G401.6 (cell line): Measurements from ENCODE around the gene CXCL6.

Experiments used
- FAIRE-seq: peaks from 2 replicates; lab custom pipeline; 2012; peaks lifted over from hg19 to GRCh38; lab: Jason Lieb, UNC

The CXCL6 gene

DNA sequence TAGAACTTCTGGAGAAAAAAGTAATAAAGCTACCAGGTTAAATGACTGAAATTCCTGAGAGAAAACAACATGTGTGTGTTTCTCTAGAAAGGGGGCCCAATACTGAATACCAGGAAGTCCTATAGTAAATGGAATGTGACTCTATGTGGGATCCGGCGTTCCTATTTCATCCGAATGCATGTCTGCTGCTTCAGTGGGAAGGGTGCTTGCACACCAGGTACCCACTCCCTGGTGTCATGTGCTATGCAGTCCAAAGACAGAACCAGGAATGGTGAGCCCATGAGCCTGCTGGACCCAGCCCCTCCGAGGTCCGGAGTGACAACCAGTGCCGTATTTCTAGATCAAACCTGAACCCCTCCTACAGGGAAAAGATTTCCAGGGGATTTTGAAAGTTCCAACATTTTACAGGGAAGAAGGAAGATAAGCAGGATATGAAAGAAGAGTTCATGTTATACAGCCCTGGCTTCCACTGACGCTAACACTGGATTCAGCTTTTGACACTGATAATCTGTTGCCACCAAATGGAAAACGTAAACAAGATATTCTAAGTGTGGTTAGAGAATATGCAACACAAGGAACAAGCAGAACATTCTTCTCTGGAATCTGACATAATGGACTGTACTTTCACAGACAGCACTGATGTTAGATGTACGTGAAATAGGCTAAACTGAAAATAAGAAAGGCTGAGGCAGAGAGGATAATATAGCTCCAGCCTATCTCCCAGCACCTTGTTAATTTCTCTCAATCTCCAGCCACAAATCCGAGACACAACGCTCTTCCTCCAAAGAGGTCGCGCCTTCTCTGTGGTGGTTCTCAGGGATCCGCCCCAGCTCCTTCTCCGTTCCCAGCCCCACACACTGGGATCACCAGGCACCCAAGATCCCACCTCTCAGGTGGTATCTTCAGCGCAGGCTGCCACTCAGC is 32.0 kb downstream of the CXCL6 start:
- FAIRE-seq: no peak

DNA sequence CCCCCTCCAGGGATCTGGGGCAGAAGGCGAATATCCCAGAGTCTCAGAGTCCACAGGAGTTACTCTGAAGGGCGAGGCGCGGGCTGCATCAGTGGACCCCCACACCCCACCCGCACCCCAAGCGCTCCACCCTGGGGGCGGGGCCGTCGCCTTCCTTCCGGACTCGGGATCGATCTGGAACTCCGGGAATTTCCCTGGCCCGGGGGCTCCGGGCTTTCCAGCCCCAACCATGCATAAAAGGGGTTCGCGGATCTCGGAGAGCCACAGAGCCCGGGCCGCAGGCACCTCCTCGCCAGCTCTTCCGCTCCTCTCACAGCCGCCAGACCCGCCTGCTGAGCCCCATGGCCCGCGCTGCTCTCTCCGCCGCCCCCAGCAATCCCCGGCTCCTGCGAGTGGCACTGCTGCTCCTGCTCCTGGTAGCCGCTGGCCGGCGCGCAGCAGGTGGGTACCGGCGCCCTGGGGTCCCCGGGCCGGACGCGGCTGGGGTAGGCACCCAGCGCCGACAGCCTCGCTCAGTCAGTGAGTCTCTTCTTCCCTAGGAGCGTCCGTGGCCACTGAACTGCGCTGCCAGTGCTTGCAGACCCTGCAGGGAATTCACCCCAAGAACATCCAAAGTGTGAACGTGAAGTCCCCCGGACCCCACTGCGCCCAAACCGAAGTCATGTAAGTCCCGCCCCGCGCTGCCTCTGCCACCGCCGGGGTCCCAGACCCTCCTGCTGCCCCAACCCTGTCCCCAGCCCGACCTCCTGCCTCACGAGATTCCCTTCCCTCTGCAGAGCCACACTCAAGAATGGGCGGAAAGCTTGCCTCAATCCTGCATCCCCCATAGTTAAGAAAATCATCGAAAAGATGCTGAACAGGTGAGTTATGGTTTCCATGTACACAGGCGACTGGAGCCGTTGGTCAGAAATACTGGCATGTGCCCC is 32.9 kb downstream of the CXCL6 start, which contains the start of gene CXCL1:
Gene CXCL1, plus strand, starts transcription at position 264 of the 926 bp plus-strand sequence. Its CDS starts 78 bp downstream, at position 342.
- no peak for FAIRE-seq

DNA sequence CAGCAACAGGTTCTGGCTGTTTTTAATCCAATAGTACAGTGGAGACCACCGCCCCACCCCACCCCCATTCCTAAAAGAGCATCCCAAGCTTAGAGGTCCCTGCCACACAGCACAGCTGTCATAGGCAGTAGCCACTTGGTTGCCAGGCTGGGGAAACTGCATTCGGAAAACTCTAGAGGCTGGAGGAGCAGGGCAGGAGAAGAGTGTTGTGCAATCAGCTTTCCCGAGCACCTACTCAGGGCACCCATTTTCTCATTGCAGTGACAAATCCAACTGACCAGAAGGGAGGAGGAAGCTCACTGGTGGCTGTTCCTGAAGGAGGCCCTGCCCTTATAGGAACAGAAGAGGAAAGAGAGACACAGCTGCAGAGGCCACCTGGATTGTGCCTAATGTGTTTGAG is 33.8 kb downstream of the CXCL6 start:
- FAIRE-seq: no peak

DNA sequence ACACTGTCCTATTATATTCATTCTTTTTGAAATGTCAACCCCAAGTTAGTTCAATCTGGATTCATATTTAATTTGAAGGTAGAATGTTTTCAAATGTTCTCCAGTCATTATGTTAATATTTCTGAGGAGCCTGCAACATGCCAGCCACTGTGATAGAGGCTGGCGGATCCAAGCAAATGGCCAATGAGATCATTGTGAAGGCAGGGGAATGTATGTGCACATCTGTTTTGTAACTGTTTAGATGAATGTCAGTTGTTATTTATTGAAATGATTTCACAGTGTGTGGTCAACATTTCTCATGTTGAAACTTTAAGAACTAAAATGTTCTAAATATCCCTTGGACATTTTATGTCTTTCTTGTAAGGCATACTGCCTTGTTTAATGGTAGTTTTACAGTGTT is 34.3 kb downstream of the CXCL6 start:
- FAIRE-seq: no peak

DNA sequence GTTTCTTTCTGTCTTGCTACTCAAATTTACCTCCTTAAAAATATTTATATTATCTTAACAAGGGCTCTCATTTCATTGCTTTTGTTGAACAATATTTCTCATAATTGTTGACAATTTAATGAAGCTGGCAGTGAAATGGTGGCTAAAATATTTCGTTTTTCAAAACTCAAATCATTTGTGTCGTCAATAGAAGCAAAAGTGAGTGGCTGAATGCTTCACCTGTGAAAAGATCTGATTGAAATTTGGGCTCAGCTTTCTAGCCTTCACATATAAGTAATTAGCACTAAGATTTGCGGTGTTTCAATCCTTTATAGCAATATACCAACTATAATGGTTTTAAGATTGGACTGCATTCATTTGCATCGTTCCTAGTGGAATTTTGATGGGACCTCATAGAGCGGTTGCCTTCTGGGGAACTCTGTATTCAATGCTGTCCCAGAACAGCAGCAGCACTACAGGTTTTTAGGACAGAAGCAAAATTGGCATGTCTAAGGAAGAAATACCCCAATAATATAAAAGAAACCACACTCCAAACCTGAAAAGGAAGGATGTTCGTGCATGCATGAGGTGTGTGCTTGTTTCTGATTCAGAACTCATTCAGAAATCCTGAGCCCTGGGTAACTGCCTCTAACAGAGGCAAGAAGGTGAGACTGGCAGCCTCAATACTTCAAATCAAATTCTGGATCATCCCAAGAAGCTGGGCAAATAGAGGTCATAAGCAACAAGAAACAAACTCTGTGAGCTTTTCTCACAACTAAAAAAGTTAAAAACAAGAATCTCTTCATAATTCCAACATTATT is 35.2 kb downstream of the CXCL6 start:
- FAIRE-seq: no peak

DNA sequence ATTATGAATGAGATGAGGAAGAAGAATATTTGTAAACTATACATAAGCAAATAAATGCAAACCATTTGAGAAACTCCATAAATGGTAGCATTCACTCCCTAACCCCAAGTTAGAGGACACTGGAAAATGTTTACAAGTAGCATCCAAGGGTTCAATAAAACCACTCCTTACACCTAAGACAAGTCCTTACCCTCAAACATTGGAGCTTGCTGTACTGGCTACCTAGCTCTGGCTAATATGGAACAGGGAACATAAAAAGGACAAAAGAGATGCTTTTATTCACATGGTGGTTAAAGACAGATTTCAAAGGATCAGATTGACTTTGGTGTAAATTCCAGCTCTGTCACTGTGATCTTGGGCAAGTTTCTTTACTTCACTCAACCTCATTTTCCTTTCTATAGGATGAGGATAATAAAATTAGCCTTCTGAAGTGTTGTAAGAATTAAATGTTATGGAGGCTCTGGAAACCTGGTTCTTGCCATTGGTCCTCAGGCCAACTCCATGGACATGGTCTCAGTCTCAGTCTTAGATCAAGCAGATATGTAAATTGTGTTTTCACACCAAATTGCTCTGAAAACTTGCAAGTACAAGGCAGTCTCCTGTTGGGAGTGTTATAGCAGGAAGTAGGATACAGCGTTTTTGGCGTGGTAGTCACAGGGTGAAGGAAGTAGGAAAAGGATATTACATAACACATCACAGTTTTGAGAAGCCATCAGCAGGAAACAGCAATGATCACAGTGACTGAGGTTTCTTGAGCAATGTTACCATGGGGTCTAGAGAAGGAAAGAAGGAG is 36.0 kb downstream of the CXCL6 start:
- no peak for FAIRE-seq

DNA sequence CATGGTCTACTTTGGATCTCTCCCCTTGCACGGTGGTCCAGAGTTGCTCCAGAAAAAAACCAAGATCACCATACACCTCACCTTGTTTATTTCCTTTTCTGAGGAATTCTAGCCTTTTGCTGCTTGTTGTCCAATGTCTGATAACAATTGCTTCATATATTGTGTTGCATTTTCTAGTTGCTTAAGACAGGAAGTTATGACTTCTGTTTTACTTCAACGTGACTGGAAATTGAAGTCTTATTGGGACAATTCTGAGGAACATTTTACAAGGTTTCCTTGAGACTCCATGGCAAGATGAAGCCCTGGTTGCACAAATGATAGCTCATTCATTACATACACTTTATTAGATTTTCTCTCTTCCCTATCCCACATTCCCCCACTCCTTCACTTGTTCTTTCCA is 37.9 kb downstream of the CXCL6 start:
- FAIRE-seq: no peak

DNA sequence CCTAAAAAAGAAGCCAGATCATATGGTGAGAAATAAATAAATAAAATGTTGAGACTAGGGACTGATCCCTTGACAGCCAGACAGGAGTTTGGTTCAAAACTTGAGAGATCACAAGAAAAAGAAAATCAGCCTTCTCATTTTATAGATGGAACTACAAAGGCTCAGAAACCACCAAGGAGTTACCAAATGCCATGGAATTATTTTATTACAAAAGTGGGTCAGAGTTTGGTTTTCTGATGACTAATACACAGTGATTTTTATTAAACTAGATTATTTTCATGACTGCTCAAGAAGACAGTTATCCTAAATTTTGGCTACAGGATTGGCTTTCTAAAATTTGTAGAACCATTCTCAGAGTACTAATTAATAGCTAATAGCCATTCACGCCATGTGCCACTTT is 38.9 kb downstream of the CXCL6 start:
- no peak for FAIRE-seq

DNA sequence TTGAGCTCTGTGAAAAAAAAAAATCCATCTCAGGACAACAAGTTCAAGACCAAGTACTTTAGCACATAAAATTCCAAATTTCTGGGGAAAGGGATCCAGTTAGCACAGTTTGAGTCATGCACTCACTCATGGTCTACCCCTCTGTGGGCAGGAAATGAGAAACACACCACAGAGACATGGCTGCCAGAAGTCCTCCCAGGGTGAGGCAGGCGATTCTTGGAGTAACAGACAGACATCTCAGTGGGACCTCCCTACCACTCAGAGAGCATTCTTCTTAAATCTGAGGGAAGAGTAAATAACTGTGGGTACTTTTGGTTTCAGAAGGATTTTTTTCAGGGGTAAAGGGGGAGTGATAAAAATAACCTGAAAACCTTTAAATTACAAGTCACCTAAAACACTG is 46.8 kb downstream of the CXCL6 start:
- FAIRE-seq: no peak

DNA sequence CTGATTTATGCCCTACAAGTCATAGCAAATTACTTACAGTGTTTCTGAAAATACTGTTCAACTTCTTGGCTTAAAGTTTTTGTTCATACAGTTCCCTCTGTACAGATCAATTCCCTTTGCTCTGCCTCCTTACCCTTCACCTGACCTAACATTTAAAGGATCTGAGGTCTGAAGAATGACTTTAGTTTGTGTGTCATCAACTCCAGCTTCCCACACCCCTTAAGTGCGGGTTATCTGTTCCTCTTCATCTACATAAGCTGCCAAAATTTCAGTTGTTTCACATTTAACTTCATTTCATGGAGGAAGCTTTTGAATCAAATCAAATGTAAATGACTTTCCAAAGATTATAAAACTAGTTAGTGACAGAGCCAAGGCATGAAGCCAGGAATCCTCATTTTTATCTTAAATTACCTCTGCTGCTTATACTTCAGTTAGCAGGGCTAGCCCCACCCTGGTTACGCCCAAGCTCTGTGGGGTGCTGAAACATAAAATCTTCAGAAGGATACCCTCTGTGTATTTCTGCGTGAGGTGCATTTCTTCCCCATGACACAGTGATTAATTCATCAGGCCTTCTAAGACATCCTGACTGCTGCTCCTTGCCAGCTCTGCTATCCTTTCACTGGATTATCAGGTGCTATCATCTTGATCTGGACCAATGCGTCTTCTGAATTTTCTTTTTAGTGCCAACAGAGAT is 49.2 kb downstream of the CXCL6 start:
- FAIRE-seq: no peak
